CD4-positive, alpha-beta T cell (primary cell): ENCODE measurements around the gene RNF5. TPM values are rescaled to one million over a fixed set of nuclear protein-coding genes. Genes with fewer than 3 reads are reported as not detected.
A peak's percentile ranks its signal among the peaks of the same experiment; 100 is the strongest.

Experiments
- ATAC-seq: fragments of 200-7000 bp; cut with Tn5 transposase; one replicate; pipeline ENCODE4 v1.10.0; 2022; ENCODE audit warnings: mild to moderate bottlenecking; ENCODE audit not compliant: poor library complexity
- CTCF ChIA-PET: fragments of 350-600 bp; sonication (Branson Sonifier 250); formaldehyde crosslinking; loops from one replicate; lab custom pipeline; 2021; ENCODE audit warnings: antibody characterized with exemption, inconsistent platforms; lab: Charles Lee
- POLR2A ChIA-PET: fragments of 350-600 bp; sonication (Branson Sonifier 250); formaldehyde crosslinking; loops from one replicate; lab custom pipeline; 2021; ENCODE audit warnings: antibody characterized with exemption, inconsistent platforms; lab: Charles Lee
- DNase-seq, 14 experiments: peaks; one replicate each; pipeline ENCODE4 v3.0.0-alpha.2; 2013 to 2020; ENCODE audit warnings: mixed read lengths in 2 of 14
- H3K27ac ChIP-seq, 2 donors: one replicate each; pipeline versions ENCODE4 v1.5.1 to v1.7.0; 2013; ENCODE audit warnings: low read length in 2 of 2, low read depth in 1 of 2, mild to moderate bottlenecking in 1 of 2
- H3K27me3 ChIP-seq, 2 experiments: 1 replicate in 1 of 2; 2 replicates in 1 of 2; pipeline versions ENCODE4 v1.6.1 to v1.7.0; 2013; ENCODE audit warnings: low read length in 2 of 2, control low read depth in 1 of 2, mild to moderate bottlenecking in 1 of 2, moderate library complexity in 1 of 2; ENCODE audit not compliant: insufficient read depth in 2 of 2, control insufficient read depth in 1 of 2
- H3K36me3 ChIP-seq: one replicate; pipeline ENCODE4 v1.6.1; 2013; ENCODE audit warnings: low read length, control low read depth; ENCODE audit not compliant: insufficient read depth
- H3K4me1 ChIP-seq: one replicate; pipeline ENCODE4 v1.6.1; 2013; ENCODE audit warnings: low read length, control low read depth; ENCODE audit not compliant: insufficient read depth
- H3K4me3 ChIP-seq: one replicate; pipeline ENCODE4 v1.5.1; 2013; ENCODE audit warnings: mild to moderate bottlenecking, low read length, moderate library complexity
- H3K9me3 ChIP-seq, 2 experiments: 1 replicate in 1 of 2; 2 replicates in 1 of 2; pipeline versions ENCODE4 v1.6.1 to v1.7.0; 2013; ENCODE audit warnings: low read length in 2 of 2, mild to moderate bottlenecking in 2 of 2, control low read depth in 1 of 2, moderate library complexity in 1 of 2; ENCODE audit not compliant: control insufficient read depth in 1 of 2, insufficient read depth in 1 of 2
- H3K27ac Mint-ChIP-seq: one replicate; pipeline ENCODE4 v1.8.0; 2020; ENCODE audit warnings: mixed read lengths
- H3K27me3 Mint-ChIP-seq: one replicate; pipeline ENCODE4 v1.8.0; 2021; ENCODE audit warnings: mixed read lengths
- H3K36me3 Mint-ChIP-seq: one replicate; pipeline ENCODE4 v1.8.0; 2021; ENCODE audit warnings: low read depth, mixed read lengths
- H3K4me1 Mint-ChIP-seq: one replicate; pipeline ENCODE4 v1.8.0; 2021; ENCODE audit warnings: low read depth, mixed read lengths
- H3K4me3 Mint-ChIP-seq: one replicate; pipeline ENCODE4 v1.8.0; 2020; ENCODE audit warnings: mild to moderate bottlenecking, mixed read lengths
- H3K9me3 Mint-ChIP-seq: one replicate; pipeline ENCODE4 v1.8.0; 2020; ENCODE audit warnings: mixed read lengths
- CTCF ChIP-seq: fragments of 200-600 bp; IDR thresholded peaks from one replicate; pipeline ENCODE4 v1.8.0; 2022; ENCODE audit warnings: antibody characterized with exemption, mild to moderate bottlenecking
- intact Hi-C, 2 experiments: fragments of 100-400 bp; cut with DNase I in 1 of 2; cut with micrococcal nuclease in 1 of 2; formaldehyde crosslinking; loops; one replicate each; pipeline versions ENCODE4 v1.15.1 to v1.9.0; 2023 to 2025; cut with DNase I, micrococcal nuclease
- total RNA-seq, 174 experiments: library from RNA in 2 of 174; stranded (reverse) in 2 of 174; gene quantifications; one replicate each; pipeline ENCODE4 v1.2.3 and lab custom pipeline; 2021 to 2026

Gene RNF5
- total RNA-seq, 2 experiments from 2014 or later = 9.6 to 9.9 TPM

- Histone ChIP-seq H3K27me3 (no peaks in the 10 kb centered on the region), H3K36me3 (peaks cover 37% of the 10 kb centered on the region), H3K4me3 (peak overlapping the region; percentile 91), H3K9me3 (no peaks in the 10 kb centered on the region), H3K27ac (peak overlapping the region; percentile 93 to 98), H3K4me1 (peaks cover 70% of the 10 kb centered on the region)
- ChIA-PET CTCF (interaction anchor here (1.2 to 2.8 kb wide), 2 partner anchors 17 kb away, joined by 5 to 14 read pairs; no protein-coding TSS in a partner anchor), POLR2A (interaction anchor here (1.3 to 8.1 kb wide), 2 partner anchors 14 to 793 kb away, joined by 5 to 242 read pairs; partner anchors contain the start of genes GPSM3 and PBX2)
- peak overlapping the region; percentile 85 for H3K27ac Mint-ChIP-seq
- intact Hi-C loops = loop anchor here (1.0 to 10.0 kb wide), 5 partner anchors 12 to 221 kb away; partner anchors contain the start of genes DXO (in 1 of the 2), NELFE (in 1 of the 2), PBX2 (in 1 of the 2) and PPT2 (in 1 of the 2)
- ATAC-seq (no peak), DNase-seq (no peak)
- no peaks in the 10 kb centered on the region for H3K27me3 Mint-ChIP-seq
- no peak for TF ChIP-seq CTCF
- H3K4me3 Mint-ChIP-seq = peak overlapping the region; percentile 91
- H3K4me1 Mint-ChIP-seq = peaks cover 57% of the 10 kb centered on the region
- H3K9me3 Mint-ChIP-seq = no peaks in the 10 kb centered on the region
- peaks cover 57% of the 10 kb centered on the region for H3K36me3 Mint-ChIP-seq
These were observed 589 bp downstream of the RNF5 start for GRCh38 chr6:32178547-32179440.

DNA sequence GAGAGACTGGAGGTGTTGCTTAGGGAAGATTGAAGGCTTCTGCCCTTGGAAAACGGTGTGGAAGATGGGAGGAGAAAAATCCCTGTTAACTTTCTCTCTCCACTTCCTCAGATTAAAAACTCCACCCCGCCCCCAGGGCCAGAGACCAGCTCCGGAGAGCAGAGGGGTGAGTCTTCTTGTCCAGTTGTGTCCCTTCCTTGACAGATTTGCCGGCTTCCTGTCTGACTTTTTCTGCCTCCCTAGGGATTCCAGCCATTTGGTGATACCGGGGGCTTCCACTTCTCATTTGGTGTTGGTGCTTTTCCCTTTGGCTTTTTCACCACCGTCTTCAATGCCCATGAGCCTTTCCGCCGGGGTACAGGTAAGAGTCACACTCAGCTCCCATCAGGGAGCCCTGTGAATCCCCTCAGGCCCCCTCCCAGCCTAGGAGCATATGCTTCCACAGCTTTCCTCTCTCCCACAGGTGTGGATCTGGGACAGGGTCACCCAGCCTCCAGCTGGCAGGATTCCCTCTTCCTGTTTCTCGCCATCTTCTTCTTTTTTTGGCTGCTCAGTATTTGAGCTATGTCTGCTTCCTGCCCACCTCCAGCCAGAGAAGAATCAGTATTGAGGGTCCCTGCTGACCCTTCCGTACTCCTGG is 1.7 kb downstream of the RNF5 start:
- Histone ChIP-seq H3K4me3 (no peak overlapping the region), H3K4me1 (peaks cover 65% of the 10 kb centered on the region), H3K9me3 (no peaks in the 10 kb centered on the region), H3K36me3 (peaks cover 44% of the 10 kb centered on the region), H3K27me3 (no peaks in the 10 kb centered on the region), H3K27ac (no peak overlapping the region)
- H3K4me3 Mint-ChIP-seq = peak overlapping the region; percentile 53
- intact Hi-C loops = loop anchor here (5.0 to 10.0 kb wide), 2 partner anchors 205 to 223 kb away; partner anchors contain the start of genes DXO (in 1 of the 2), NELFE (in 1 of the 2) and SKIC2 (in 1 of the 2)
- H3K9me3 Mint-ChIP-seq = no peaks in the 10 kb centered on the region
- H3K27ac Mint-ChIP-seq = peak overlapping the region; percentile 85
- peaks cover 48% of the 10 kb centered on the region for H3K4me1 Mint-ChIP-seq
- CTCF ChIA-PET = interaction anchor here (1.2 kb wide), 1 partner anchor 16 kb away, joined by 5 read pairs; no protein-coding TSS in a partner anchor
- TF ChIP-seq CTCF = no peak
- no peak for ATAC-seq
- H3K27me3 Mint-ChIP-seq = no peaks in the 10 kb centered on the region
- peaks cover 60% of the 10 kb centered on the region for H3K36me3 Mint-ChIP-seq
- POLR2A ChIA-PET = interaction anchor here (8.1 kb wide), 1 partner anchor 13 kb away, joined by 242 read pairs; the partner anchor contains the start of genes GPSM3 and PBX2
- no peak for DNase-seq

- H3K4me3 ChIP-seq = no peak overlapping the region
- no peak overlapping the region for H3K27ac ChIP-seq
- peaks cover 70% of the 10 kb centered on the region for H3K36me3 Mint-ChIP-seq
- H3K4me1 ChIP-seq = peaks cover 61% of the 10 kb centered on the region
- intact Hi-C loops = no loop called here
- peaks cover 48% of the 10 kb centered on the region for H3K36me3 ChIP-seq
- DNase-seq (peak in 1 of 14 experiments; percentile 1), ATAC-seq (no peak)
- no peak for TF ChIP-seq CTCF
- H3K27me3 Mint-ChIP-seq = no peaks in the 10 kb centered on the region
- ChIA-PET POLR2A (interaction anchor here (8.1 kb wide), 1 partner anchor 12 kb away, joined by 242 read pairs; the partner anchor contains the start of genes GPSM3 and PBX2), CTCF (interaction anchor here (1.2 kb wide), 1 partner anchor 14 kb away, joined by 3 read pairs; no protein-coding TSS in a partner anchor)
- H3K4me3 Mint-ChIP-seq = no peak overlapping the region
- H3K9me3 ChIP-seq = no peaks in the 10 kb centered on the region
- H3K9me3 Mint-ChIP-seq = no peaks in the 10 kb centered on the region
- H3K4me1 Mint-ChIP-seq = peaks cover 48% of the 10 kb centered on the region
- H3K27me3 ChIP-seq = no peaks in the 10 kb centered on the region
- H3K27ac Mint-ChIP-seq = no peak overlapping the region
These were observed 3.0 kb downstream of the RNF5 start for GRCh38 chr6:32181148-32181702.
